CD8-positive, alpha-beta memory T cell (primary cell): ENCODE measurements around the gene SLC13A2. TPM values are rescaled to one million over a fixed set of nuclear protein-coding genes. Genes with fewer than 3 reads are reported as not detected.
"Not testable (repeated sequence)": the region's sequence is repeated elsewhere in the genome, so short reads cannot be mapped to it uniquely, and the experiment has no call there.

Source experiments
- CTCF ChIA-PET: fragments of 350-600 bp; sonication (Branson Sonifier 250); formaldehyde crosslinking; loops from one replicate; lab custom pipeline; 2021; ENCODE audit warnings: antibody characterized with exemption; lab: Charles Lee
- POLR2A ChIA-PET: fragments of 350-600 bp; sonication (Branson Sonifier 250); formaldehyde crosslinking; loops from one replicate; lab custom pipeline; 2021; ENCODE audit warnings: antibody characterized with exemption; lab: Charles Lee
- DNase-seq, 5 donors: peaks; one replicate each; pipeline versions ENCODE4 v3.0.0 to v3.0.0-alpha.2; 2020 to 2022; ENCODE audit warnings: mixed read lengths in 1 of 5
- H3K27ac ChIP-seq: one replicate; pipeline ENCODE4 v1.7.0; 2013; ENCODE audit warnings: low read depth, mild to moderate bottlenecking, low read length, moderate library complexity
- H3K27me3 ChIP-seq: 2 replicates; pipeline ENCODE4 v1.7.0; 2013; ENCODE audit warnings: low read length, mild to moderate bottlenecking; ENCODE audit not compliant: insufficient read depth, poor library complexity, severe bottlenecking
- H3K36me3 ChIP-seq: 2 replicates; pipeline ENCODE4 v1.7.0; 2013; ENCODE audit warnings: mild to moderate bottlenecking, low read length, moderate library complexity; ENCODE audit not compliant: insufficient read depth
- H3K4me1 ChIP-seq: 2 replicates; pipeline ENCODE4 v1.7.0; 2013; ENCODE audit warnings: mild to moderate bottlenecking, low read length, moderate library complexity; ENCODE audit not compliant: insufficient read depth
- H3K4me3 ChIP-seq: 2 replicates; pipeline ENCODE4 v1.7.0; 2013; ENCODE audit warnings: mild to moderate bottlenecking, low read length
- H3K9me3 ChIP-seq: 2 replicates; pipeline ENCODE4 v1.7.0; 2013; ENCODE audit warnings: mild to moderate bottlenecking, low read length
- H3K27ac Mint-ChIP-seq, 8 donors: one replicate each; pipeline ENCODE4 v1.8.0; 2020 to 2021; ENCODE audit warnings: mixed read lengths in 8 of 8, mild to moderate bottlenecking in 6 of 8, inconsistent platforms in 3 of 8, moderate library complexity in 3 of 8
- H3K27me3 Mint-ChIP-seq, 2 donors: one replicate each; pipeline ENCODE4 v1.8.0; 2020 to 2021; ENCODE audit warnings: mixed read lengths in 2 of 2, mild to moderate bottlenecking in 1 of 2, moderate library complexity in 1 of 2
- H3K36me3 Mint-ChIP-seq, 3 donors: one replicate each; pipeline ENCODE4 v1.8.0; 2020 to 2021; ENCODE audit warnings: mixed read lengths in 3 of 3, inconsistent platforms in 1 of 3, mild to moderate bottlenecking in 1 of 3
- H3K4me1 Mint-ChIP-seq, 3 donors: one replicate each; pipeline ENCODE4 v1.8.0; 2020 to 2021; ENCODE audit warnings: mixed read lengths in 3 of 3, inconsistent platforms in 1 of 3, mild to moderate bottlenecking in 1 of 3
- H3K4me3 Mint-ChIP-seq, 7 donors: one replicate each; pipeline ENCODE4 v1.8.0; 2020 to 2021; ENCODE audit warnings: mixed read lengths in 7 of 7, mild to moderate bottlenecking in 6 of 7, moderate library complexity in 4 of 7, inconsistent platforms in 2 of 7
- H3K9me3 Mint-ChIP-seq, 5 donors: one replicate each; pipeline ENCODE4 v1.8.0; 2020 to 2022; ENCODE audit warnings: mixed read lengths in 5 of 5, mild to moderate bottlenecking in 3 of 5, moderate library complexity in 2 of 5, inconsistent platforms in 1 of 5
- polyA plus RNA-seq: library from polyadenylated mRNA; unstranded; fragments of 300-500 nt; fragmentation: Illumina TruSeq; gene quantifications from one replicate; pipeline ENCODE4 v1.2.3, GENCODE V29; 2021
- total RNA-seq, 2 experiments: library from RNA; stranded (reverse); gene quantifications; one replicate each; pipeline ENCODE4 v1.2.3, GENCODE V29; 2021

The SLC13A2 gene
- total and polyA plus RNA-seq, 3 experiments from 2014 or later, result not detected

DNA sequence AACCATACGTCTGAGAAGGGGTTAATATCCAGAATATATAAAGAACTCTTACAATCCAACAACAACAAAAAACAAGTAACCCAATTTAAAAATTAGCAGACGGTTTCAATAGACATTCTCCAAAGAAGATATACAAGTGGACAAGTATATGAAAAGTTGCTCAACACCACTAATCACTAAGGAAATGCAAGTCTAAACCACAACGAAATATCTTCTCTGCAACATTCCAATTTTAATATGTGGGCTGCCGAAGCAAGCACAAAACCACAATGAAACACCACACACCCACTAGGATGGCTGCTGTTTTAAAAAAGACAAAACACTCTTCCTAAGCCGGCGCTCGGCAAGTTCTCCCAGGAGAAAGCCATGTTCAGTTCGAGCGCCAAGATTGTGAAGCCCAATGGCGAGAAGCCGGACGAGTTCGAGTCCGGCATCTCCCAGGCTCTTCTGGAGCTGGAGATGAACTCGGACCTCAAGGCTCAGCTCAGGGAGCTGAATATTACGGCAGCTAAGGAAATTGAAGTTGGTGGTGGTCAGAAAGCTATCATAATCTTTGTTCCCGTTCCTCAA lies 5.9 kb upstream of the SLC13A2 start:
- Histone ChIP-seq H3K36me3 (no peaks in the 10 kb centered on the region), H3K4me3 (no peak overlapping the region), H3K27ac (no peak overlapping the region), H3K4me1 (no peaks in the 10 kb centered on the region), H3K27me3 (no peaks in the 10 kb centered on the region), H3K9me3 (no peaks in the 10 kb centered on the region)
- Mint-ChIP-seq H3K9me3 (no peaks in the 10 kb centered on the region), H3K27ac (no peak overlapping the region), H3K4me1 (peaks cover 0 to 7% (median 0%) of the 10 kb centered on the region in 3 donors), H3K4me3 (no peak overlapping the region), H3K27me3 (peaks cover 20 to 27% of the 10 kb centered on the region in 2 donors), H3K36me3 (no peaks in the 10 kb centered on the region)
- ChIA-PET POLR2A (no interaction called here), CTCF (no interaction called here)
- DNase-seq, result no peak

DNA sequence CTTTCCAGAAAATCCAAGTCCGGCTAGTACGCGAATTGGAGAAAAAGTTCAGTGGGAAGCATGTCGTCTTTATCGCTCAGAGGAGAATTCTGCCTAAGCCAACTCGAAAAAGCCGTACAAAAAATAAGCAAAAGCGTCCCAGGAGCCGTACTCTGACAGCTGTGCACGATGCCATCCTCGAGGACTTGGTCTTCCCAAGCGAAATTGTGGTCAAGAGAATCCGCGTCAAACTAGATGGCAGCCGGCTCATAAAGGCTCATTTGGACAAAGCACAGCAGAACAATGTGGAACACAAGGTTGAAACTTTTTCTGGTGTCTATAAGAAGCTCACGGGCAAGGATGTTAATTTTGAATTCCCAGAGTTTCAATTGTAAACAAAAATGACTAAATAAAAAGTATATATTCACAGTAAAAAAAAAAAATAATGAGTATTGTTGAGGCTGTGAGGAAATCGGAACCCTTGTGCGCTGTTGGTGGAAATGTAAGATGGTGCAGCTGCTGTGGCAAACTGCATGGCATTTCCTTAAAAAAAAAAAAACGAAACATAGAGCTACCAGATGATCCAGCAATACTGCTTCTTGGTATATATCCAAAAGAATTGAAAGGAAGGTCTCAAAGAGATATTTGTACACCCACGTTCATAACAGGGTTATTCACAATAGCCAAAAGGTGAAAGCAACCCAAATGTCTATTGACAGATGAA lies 5.3 kb upstream of the SLC13A2 start:
- not testable (repeated sequence) for H3K9me3 ChIP-seq, H3K27ac ChIP-seq, H3K4me3 Mint-ChIP-seq

DNA sequence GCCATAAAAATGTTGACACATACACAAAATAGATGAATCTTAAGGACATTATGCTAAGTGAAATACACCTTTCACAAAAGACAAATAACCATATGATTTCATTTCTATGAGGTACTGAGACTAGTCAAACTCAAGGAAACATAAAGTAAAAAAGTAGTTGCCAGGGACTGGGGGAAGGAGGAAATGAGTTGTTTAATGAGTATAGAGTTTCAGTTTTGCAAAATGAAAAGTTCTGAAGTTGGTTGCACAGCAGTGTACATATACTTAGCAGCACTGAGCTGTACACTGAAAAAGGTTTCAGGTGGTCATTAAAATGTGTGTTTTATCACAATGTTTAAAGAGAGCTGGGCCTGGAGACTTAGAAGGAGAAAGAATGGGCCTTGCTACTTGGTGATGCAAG lies 4.7 kb upstream of the SLC13A2 start:
- no peak for DNase-seq
- Histone ChIP-seq H3K4me1 (no peaks in the 10 kb centered on the region), H3K36me3 (no peaks in the 10 kb centered on the region), H3K27me3 (no peaks in the 10 kb centered on the region), H3K27ac (no peak overlapping the region), H3K4me3 (no peak overlapping the region), H3K9me3 (no peaks in the 10 kb centered on the region)
- H3K9me3 Mint-ChIP-seq, result no peaks in the 10 kb centered on the region
- ChIA-PET CTCF (interaction anchor here (1.1 kb wide), 1 partner anchor 17 kb away, joined by 3 read pairs; no protein-coding TSS in a partner anchor), POLR2A (interaction anchor here (0.7 kb wide), 1 partner anchor 32 kb away, joined by 3 read pairs; no protein-coding TSS in a partner anchor)
- H3K27me3 Mint-ChIP-seq, result peaks cover 11 to 14% of the 10 kb centered on the region in 2 donors
- H3K36me3 Mint-ChIP-seq, result no peaks in the 10 kb centered on the region
- no peak overlapping the region for H3K4me3 Mint-ChIP-seq
- peak overlapping the region in 1 of 8 donors; percentile 74 for H3K27ac Mint-ChIP-seq
- H3K4me1 Mint-ChIP-seq, result peaks cover 0 to 7% (median 0%) of the 10 kb centered on the region in 3 donors

More for the DNA sequence above, 5.3 kb upstream of the SLC13A2 start:
- not testable (repeated sequence) for H3K9me3 Mint-ChIP-seq, H3K36me3 ChIP-seq, H3K36me3 Mint-ChIP-seq, H3K4me1 ChIP-seq, H3K27ac Mint-ChIP-seq, H3K4me3 ChIP-seq, H3K4me1 Mint-ChIP-seq, DNase-seq, H3K27me3 ChIP-seq
- CTCF ChIA-PET, result interaction anchor here (1.1 kb wide), 1 partner anchor 17 kb away, joined by 3 read pairs; no protein-coding TSS in a partner anchor
- POLR2A ChIA-PET, result interaction anchor here (0.7 kb wide), 1 partner anchor 31 kb away, joined by 3 read pairs; no protein-coding TSS in a partner anchor
- peaks cover 15 to 20% of the 10 kb centered on the region in 2 donors for H3K27me3 Mint-ChIP-seq

DNA sequence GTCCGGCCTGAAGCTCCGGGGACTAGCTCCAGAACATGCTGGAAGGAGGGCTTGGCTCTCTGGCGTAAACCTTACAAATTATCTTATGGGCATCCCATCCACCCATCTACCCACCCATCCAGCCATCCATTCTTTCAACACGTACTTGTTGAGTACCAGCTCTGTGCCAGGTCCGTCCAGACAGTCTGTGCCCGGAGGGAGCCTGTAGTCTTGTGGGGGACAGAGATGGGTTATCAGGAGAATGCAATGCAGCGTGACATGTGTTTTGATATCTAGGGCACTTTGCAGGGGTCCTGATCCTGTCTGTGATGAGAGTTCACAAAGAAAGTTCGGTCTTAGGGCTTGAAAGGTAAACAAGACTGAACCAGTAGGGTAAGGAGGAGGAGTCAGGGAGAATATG lies 4.1 kb upstream of the SLC13A2 start:
- H3K4me1 Mint-ChIP-seq, result peaks cover 0 to 7% (median 0%) of the 10 kb centered on the region in 3 donors
- H3K4me3 Mint-ChIP-seq, result no peak overlapping the region
- no peaks in the 10 kb centered on the region for H3K9me3 Mint-ChIP-seq
- POLR2A ChIA-PET, result no interaction called here
- no peak for DNase-seq
- no peak overlapping the region for H3K27ac Mint-ChIP-seq
- Histone ChIP-seq H3K27me3 (no peaks in the 10 kb centered on the region), H3K4me1 (no peaks in the 10 kb centered on the region), H3K36me3 (no peaks in the 10 kb centered on the region), H3K4me3 (no peak overlapping the region), H3K27ac (no peak overlapping the region), H3K9me3 (no peaks in the 10 kb centered on the region)
- H3K27me3 Mint-ChIP-seq, result peaks cover 10 to 13% of the 10 kb centered on the region in 2 donors
- H3K36me3 Mint-ChIP-seq, result no peaks in the 10 kb centered on the region
- CTCF ChIA-PET, result interaction anchor here (1.1 kb wide), 1 partner anchor 16 kb away, joined by 3 read pairs; no protein-coding TSS in a partner anchor

DNA sequence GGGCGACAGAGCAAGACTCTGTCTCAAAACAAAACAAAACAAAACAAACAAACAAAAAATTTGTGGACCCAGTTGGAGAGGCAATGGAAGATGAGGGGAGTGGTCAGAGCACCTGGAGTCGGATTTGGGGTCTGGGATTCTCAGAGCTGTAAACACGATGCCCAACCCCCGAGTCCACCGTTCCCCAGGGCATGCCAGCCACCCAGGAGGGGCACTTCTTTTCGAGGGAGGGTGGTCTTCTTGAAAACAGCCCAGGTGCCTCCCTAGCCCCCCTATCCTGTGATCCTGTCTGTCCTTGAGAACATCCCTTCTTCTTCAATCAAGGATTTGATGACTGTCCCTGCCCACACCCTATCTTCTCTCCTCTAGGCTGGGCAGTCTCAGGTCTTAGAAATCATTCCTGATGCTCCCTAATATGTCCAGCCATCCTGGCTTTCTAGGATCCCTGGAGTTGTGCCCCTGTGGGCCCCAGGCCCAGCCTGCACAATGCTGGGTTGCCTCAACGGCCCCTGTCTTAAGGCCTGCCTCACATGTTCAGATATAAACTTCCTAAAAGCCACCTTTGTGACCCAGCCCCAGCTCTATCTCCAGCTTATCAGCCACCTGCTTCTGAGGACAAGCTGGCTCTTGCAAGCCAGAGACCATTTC lies 3.1 kb upstream of the SLC13A2 start:
- peak overlapping the region in 1 of 8 donors; percentile 24 for H3K27ac Mint-ChIP-seq
- Histone ChIP-seq H3K27me3 (no peaks in the 10 kb centered on the region), H3K36me3 (no peaks in the 10 kb centered on the region), H3K27ac (no peak overlapping the region), H3K4me3 (no peak overlapping the region), H3K4me1 (peaks cover 4% of the 10 kb centered on the region), H3K9me3 (no peaks in the 10 kb centered on the region)
- no peak for DNase-seq
- H3K4me1 Mint-ChIP-seq, result peaks cover 1 to 10% (median 3%) of the 10 kb centered on the region in 3 donors
- H3K36me3 Mint-ChIP-seq, result no peaks in the 10 kb centered on the region
- H3K4me3 Mint-ChIP-seq, result no peak overlapping the region
- ChIA-PET CTCF (no interaction called here), POLR2A (no interaction called here)
- H3K9me3 Mint-ChIP-seq, result no peaks in the 10 kb centered on the region
- H3K27me3 Mint-ChIP-seq, result peaks cover 8 to 13% of the 10 kb centered on the region in 2 donors

DNA sequence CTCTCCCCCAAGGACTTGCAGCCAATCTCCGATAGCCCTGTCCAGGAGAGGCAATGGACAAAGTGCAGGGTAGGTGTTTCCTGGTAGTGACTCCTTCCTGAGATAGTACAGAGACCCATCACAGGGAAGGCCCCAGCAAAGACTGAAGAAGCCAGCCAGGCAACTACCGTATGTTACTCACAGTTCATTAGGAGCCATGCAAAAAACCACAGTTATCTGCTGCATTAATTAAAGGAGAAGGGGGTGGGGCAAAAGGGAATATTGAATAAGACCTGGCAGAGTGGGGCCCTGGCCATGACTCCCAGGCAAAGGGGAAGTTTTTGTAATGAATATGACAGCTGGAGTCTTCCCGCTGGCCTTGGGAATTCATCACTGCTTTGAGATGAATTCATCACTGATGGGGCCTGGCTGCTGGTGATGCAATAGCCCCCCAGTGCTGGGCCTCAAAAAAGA lies 2.5 kb upstream of the SLC13A2 start:
- H3K27ac ChIP-seq, result no peak overlapping the region
- peaks cover 3 to 15% (median 7%) of the 10 kb centered on the region in 3 donors for H3K4me1 Mint-ChIP-seq

DNA sequence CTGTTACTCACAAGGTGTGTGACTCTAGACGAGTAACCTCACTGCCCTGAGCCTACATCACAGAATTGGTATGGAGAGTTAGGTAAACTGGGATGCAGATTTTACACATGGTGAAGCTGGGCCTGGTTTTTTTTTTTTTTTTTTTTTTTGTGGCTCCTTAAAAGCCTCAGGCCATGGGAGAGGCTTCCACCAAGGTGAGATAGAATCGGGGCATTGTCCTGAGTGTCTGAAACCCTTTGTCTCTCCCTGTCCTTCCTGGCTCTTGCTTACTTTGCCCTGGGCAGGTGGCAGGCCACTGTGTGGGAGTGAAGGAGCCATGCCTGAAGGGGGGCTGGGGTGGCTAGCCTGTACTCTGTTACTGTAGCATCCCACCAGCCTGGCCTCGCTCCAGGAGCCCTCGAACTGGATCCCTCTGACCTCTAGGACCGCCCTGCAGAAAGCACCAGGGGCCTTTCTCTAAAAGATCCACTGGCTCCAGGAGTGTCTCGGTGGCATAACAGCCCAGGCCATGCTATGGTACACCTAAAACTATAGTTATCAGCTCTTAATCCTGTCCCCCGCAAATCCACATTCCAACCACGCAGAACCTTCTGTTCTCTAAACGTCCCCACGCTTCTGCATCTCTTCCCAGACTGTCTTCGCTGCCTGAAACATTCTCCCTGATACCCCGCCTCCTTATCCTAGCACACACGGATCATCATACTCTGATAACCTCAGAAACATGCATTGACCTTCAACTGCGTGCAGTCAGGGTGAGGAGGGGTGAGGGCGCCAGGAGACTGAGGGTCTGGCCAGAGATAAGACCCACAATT lies 1.7 kb upstream of the SLC13A2 start:
- POLR2A ChIA-PET, result no interaction called here
- Mint-ChIP-seq H3K27ac (no peak overlapping the region), H3K27me3 (peaks cover 0 to 11% of the 10 kb centered on the region in 2 donors), H3K9me3 (no peaks in the 10 kb centered on the region), H3K36me3 (no peaks in the 10 kb centered on the region), H3K4me1 (peaks cover 3 to 15% (median 7%) of the 10 kb centered on the region in 3 donors), H3K4me3 (no peak overlapping the region)
- Histone ChIP-seq H3K9me3 (no peaks in the 10 kb centered on the region), H3K4me1 (peaks cover 10% of the 10 kb centered on the region), H3K27me3 (no peaks in the 10 kb centered on the region), H3K4me3 (no peak overlapping the region), H3K27ac (no peak overlapping the region), H3K36me3 (no peaks in the 10 kb centered on the region)
- CTCF ChIA-PET, result no interaction called here
- DNase-seq, result no peak

More for the DNA sequence above, 2.5 kb upstream of the SLC13A2 start:
- Mint-ChIP-seq H3K36me3 (no peaks in the 10 kb centered on the region), H3K9me3 (no peaks in the 10 kb centered on the region), H3K4me3 (no peak overlapping the region), H3K27ac (peak overlapping the region in 2 of 8 donors; percentile 8 to 24), H3K27me3 (peaks cover 2 to 12% of the 10 kb centered on the region in 2 donors)
- ChIA-PET POLR2A (no interaction called here), CTCF (no interaction called here)
- Histone ChIP-seq H3K36me3 (no peaks in the 10 kb centered on the region), H3K4me1 (peaks cover 10% of the 10 kb centered on the region), H3K4me3 (no peak overlapping the region), H3K27me3 (no peaks in the 10 kb centered on the region), H3K9me3 (no peaks in the 10 kb centered on the region)
- DNase-seq, result no peak
